ENCODE measurements around the gene DOC2A.
A peak's percentile ranks its signal among the peaks of the same experiment; 100 is the strongest.

Gene DOC2A

DNA sequence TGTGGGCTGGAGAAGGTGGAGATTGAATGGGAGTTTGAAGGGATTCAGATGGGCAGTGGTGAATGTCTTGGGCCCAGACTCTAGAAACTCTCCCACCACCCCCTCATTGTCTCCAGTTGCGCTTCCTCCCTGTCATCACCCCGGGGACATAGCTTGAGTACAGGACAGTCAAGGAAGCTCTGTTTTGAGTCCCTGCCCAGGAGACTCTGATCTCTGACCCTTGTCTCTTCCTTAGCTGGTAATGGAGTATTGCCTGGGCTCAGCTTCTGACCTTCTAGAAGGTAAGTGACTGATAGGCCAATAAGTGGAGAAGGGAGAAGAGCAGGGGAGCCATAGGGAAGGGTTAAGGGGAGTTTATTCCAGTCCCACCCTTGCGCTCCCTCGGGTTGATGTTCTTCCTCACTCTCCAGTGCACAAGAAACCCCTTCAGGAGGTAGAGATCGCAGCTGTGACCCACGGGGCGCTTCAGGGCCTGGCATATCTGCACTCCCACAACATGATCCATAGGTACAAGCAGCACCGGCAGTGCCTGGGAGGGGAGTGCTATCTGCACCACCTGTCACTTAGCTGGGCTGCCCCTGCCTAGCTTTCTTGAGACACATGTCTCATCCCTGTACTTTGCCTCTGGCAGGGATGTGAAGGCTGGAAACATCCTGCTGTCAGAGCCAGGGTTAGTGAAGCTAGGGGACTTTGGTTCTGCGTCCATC is 32.1 kb downstream of the DOC2A start:
- 94 to 95% methylated on average over 9 of the region's 9 CpGs for WGBS, 2 experiments
- Histone ChIP-seq H3K27me3 (ENCODE audit: control insufficient read depth, insufficient read depth, low read length, poor library complexity, severe bottlenecking) (no peaks in the 10 kb centered on the region), H3K36me3 (ENCODE audit: control insufficient read depth, insufficient read depth, low read length) (peaks cover 55% of the 10 kb centered on the region), H3K27ac (ENCODE audit: insufficient read depth, low read depth, low read length, poor library complexity, severe bottlenecking) (no peak overlapping the region), H3K4me1 (ENCODE audit: control insufficient read depth, insufficient read depth, low read length) (peaks cover 26% of the 10 kb centered on the region), H3K4me3 (ENCODE audit: insufficient read depth, low read depth, low read length) (no peak overlapping the region), H3K9me3 (ENCODE audit: control insufficient read depth, low read length) (no peaks in the 10 kb centered on the region)

DNA sequence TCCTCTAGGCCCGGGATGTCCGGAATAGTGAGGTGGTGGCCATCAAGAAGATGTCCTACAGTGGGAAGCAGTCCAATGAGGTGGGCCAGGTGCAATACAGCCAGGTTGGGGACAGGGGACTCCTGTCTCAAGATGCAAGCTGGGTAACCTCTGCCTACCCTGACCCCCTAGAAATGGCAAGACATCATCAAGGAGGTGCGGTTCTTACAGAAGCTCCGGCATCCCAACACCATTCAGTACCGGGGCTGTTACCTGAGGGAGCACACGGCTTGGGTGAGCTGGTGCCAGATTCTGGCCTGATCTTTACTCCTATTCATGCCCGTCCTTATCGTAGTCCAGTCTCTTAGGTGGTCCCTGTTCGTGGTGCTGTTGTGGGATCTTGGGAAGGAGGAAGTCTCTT is 32.7 kb downstream of the DOC2A start:
- Histone ChIP-seq H3K4me1 (ENCODE audit: control insufficient read depth, insufficient read depth, low read length) (peaks cover 26% of the 10 kb centered on the region), H3K9me3 (ENCODE audit: control insufficient read depth, low read length) (peaks cover under 1% of the 10 kb centered on the region), H3K4me3 (ENCODE audit: insufficient read depth, low read depth, low read length) (no peak overlapping the region), H3K27ac (ENCODE audit: insufficient read depth, low read depth, low read length, poor library complexity, severe bottlenecking) (no peak overlapping the region), H3K27me3 (ENCODE audit: control insufficient read depth, insufficient read depth, low read length, poor library complexity, severe bottlenecking) (no peaks in the 10 kb centered on the region), H3K36me3 (ENCODE audit: control insufficient read depth, insufficient read depth, low read length) (peaks cover 48% of the 10 kb centered on the region)
- WGBS, 2 experiments: 96 to 97% methylated on average over 9 of the region's 9 CpGs

DNA sequence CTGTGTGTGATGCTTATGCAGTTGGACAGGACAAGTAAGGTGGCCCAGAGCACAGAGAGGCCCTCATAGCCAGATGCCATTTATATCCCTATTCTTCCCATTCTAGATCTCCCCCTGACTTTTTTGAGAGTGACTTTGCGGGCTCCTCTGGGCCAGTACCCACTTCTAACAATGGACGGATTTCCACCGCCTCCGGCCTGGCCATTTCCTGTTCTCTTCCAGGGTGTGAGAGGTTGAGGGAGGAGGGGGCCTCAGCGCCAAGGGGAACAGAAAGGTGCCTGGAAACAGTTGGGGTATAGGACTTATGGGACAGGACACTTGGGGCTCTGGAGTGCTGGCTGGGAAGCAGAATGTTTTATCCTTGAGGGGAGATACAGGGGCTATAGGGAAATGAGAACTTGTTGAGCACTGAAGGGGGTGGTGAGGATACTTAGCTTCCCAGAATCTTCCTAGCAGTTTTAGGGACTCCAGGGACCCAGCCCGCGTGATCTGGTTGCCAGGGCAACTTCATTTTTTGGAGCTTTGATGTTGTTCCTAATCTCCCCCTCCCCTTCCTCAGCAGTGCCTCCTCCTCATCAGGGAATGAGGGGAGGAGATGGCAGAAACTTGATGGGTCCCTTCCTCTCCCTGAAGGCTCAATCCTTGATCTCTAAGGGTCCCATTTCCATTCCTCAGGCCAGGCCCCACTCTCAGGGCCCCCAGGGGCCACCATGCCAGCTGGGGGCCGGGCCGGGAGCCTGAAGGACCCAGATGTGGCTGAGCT is 33.6 kb downstream of the DOC2A start:
- 89 to 90% methylated on average over 9 of the region's 9 CpGs for WGBS, 2 experiments
- Histone ChIP-seq H3K4me3 (ENCODE audit: insufficient read depth, low read depth, low read length) (no peak overlapping the region), H3K4me1 (ENCODE audit: control insufficient read depth, insufficient read depth, low read length) (peaks cover 26% of the 10 kb centered on the region), H3K27me3 (ENCODE audit: control insufficient read depth, insufficient read depth, low read length, poor library complexity, severe bottlenecking) (no peaks in the 10 kb centered on the region), H3K9me3 (ENCODE audit: control insufficient read depth, low read length) (peaks cover 3% of the 10 kb centered on the region), H3K27ac (ENCODE audit: insufficient read depth, low read depth, low read length, poor library complexity, severe bottlenecking) (no peak overlapping the region), H3K36me3 (ENCODE audit: control insufficient read depth, insufficient read depth, low read length) (peaks cover 40% of the 10 kb centered on the region)

DNA sequence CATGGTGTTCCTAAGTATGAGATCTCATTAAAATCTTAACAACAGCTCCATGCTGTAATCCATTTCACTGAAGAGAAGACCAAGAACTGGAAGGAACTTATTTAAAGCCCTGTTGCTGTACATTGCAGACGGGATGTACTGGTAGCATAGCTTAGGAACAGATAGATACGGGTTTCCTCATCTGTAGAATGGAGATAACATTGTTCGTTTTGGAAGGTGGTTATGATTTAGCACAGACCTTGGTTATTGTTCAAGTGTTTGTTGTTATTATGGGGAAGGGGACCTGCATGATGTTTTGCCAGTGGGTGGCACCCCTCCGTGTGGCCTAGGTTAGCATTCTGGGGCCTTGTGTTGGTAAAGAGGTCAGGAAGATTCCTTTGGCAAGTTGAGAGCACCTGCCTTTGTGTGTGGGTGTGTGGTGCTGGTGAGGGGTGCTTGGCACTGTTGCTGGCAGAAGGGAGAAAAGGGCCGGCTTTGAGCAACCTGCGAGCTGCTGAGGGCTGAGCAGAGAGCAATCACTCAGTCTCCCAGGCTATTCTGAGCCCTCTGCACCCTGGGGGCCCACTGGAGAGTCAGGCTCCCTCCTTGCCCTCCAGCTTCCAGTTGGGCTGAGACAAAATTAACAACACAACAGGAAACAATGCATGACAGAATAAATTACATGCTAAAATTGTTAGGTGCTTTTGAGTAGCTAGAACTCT is 34.9 kb downstream of the DOC2A start:
- no peaks in the 10 kb centered on the region for H3K27me3 ChIP-seq (ENCODE audit: control insufficient read depth, insufficient read depth, low read length, poor library complexity, severe bottlenecking)
- H3K4me3 ChIP-seq (ENCODE audit: insufficient read depth, low read depth, low read length): peak overlapping the region; percentile 64
- peaks cover 3% of the 10 kb centered on the region for H3K9me3 ChIP-seq (ENCODE audit: control insufficient read depth, low read length)
- H3K27ac ChIP-seq (ENCODE audit: insufficient read depth, low read depth, low read length, poor library complexity, severe bottlenecking): no peak overlapping the region
- peaks cover 26% of the 10 kb centered on the region for H3K4me1 ChIP-seq (ENCODE audit: control insufficient read depth, insufficient read depth, low read length)
- peaks cover 29% of the 10 kb centered on the region for H3K36me3 ChIP-seq (ENCODE audit: control insufficient read depth, insufficient read depth, low read length)
- 46 to 54% methylated on average over 6 of the region's 6 CpGs for WGBS, 2 experiments

DNA sequence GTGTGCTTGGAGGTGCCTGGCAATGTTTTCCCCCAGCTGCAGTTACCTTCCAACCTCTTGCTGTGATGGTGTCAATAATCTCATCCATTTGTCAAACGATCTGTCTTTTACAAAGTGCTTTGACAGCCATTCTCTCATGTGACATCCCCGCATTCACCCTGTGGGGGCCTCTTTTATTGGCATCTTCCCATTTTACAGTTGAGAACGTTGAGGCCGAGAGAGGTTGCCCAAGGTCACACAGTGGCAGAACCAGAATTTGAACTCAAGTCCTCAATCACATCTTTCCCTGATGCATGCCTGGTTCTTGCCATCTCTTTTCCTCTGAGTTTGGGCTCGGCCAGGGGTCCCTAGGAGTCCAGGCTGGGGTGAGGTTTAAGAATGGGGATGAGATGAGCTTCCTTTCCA is 35.7 kb downstream of the DOC2A start:
- Histone ChIP-seq H3K27ac (ENCODE audit: insufficient read depth, low read depth, low read length, poor library complexity, severe bottlenecking) (no peak overlapping the region), H3K9me3 (ENCODE audit: control insufficient read depth, low read length) (peaks cover 3% of the 10 kb centered on the region), H3K4me3 (ENCODE audit: insufficient read depth, low read depth, low read length) (peak overlapping the region; percentile 64), H3K4me1 (ENCODE audit: control insufficient read depth, insufficient read depth, low read length) (peaks cover 26% of the 10 kb centered on the region), H3K27me3 (ENCODE audit: control insufficient read depth, insufficient read depth, low read length, poor library complexity, severe bottlenecking) (no peaks in the 10 kb centered on the region), H3K36me3 (ENCODE audit: control insufficient read depth, insufficient read depth, low read length) (peaks cover 22% of the 10 kb centered on the region)
- 77 to 85% methylated on average over 5 of the region's 5 CpGs for WGBS, 2 experiments

DNA sequence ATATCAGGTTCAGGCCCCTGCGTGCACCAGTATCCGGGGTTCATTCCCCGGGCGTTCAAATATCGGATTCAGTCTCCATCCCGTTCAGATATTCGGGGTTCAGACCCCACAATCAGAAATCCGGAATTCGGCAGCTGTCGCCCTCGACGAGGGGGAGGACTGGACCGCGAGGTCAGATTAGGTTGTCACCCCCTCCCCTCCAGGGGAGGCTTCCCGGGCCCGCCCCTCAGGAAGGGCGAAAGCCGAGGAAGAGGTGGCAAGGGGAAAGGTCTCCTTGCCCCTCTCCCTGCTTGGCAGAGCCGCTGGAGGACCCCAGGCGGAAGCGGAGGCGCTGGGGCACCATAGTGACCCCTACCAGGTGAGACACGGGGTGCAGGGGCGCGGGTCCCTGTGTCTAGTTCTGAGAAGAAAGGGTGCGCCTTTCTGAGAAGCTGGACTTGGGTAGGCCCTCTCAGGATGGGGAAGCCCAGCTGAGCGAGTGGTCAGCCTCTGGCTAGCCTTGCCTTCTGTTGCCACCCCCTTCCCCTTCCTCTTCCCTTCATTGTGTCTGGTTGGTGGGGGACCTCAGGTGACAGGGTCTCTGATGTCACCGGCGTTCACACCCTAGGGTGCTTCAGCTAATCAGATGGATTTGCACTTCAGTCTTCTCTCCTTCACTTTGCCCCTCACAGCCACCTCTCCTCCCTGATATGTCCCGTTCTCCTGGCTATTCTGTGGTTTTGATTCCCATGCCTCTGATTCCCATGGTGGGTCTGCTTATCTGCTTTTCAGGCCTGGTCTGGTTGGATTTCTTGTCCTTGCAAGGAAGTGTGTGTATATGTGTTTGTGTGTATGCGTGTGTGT is 36.3 kb downstream of the DOC2A start:
- Histone ChIP-seq H3K4me1 (ENCODE audit: control insufficient read depth, insufficient read depth, low read length) (peaks cover 26% of the 10 kb centered on the region), H3K9me3 (ENCODE audit: control insufficient read depth, low read length) (peaks cover 3% of the 10 kb centered on the region), H3K4me3 (ENCODE audit: insufficient read depth, low read depth, low read length) (peak overlapping the region; percentile 64), H3K27ac (ENCODE audit: insufficient read depth, low read depth, low read length, poor library complexity, severe bottlenecking) (peak overlapping the region; percentile 11), H3K27me3 (ENCODE audit: control insufficient read depth, insufficient read depth, low read length, poor library complexity, severe bottlenecking) (no peaks in the 10 kb centered on the region), H3K36me3 (ENCODE audit: control insufficient read depth, insufficient read depth, low read length) (peaks cover 20% of the 10 kb centered on the region)
- 8% methylated on average over 31 of the region's 31 CpGs for WGBS, 2 experiments

DNA sequence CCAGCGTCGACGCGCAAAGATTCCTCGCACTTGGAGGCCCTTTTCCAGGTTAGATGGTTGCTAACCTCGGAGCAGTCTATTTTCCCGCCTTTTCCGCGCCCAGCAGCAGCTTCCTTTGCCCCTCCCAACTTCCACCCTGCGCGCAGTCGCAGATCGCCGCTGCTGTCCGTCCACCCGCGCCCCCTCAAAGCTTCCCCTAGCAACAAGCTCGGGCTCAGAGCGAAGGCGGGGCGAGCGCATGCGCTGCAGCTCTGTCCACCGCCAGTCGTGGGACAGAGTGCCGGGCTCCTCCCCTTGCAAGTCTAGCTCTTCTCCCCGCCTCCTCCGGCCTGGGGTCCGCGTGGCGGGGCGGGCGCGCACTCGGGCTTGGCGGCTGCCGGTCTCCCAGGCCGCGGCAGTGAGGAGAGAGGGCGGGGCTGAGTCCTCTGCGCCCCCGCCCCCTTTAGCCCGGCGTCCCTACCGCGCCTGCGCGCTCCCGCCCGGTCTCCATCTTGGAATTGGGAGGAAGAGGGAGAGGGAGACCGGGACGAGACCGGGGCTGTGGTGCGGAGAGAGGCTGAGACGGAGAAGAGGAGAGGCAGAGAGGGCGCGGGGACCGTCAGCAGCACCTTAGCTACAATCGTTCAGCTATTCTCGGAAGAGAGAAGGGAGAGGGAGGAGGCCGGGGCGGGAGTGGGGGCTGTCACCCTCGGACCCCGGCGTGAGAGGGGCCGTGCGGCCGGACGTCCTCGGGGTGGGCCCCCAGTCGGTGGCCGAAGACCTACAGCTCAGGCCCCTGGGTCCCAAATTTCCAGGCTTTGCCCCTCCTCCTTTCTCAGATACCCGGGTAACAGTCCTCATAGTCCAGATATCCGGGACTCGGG is 37.2 kb downstream of the DOC2A start, which contains the start of gene TAOK2:
Gene TAOK2 (plus strand): TSS at position 485 of the 863 bp plus-strand sequence. CDS start 3,905 bp downstream, outside the sequence.
- peaks cover 3% of the 10 kb centered on the region for H3K9me3 ChIP-seq (ENCODE audit: control insufficient read depth, low read length)
- H3K4me3 ChIP-seq (ENCODE audit: insufficient read depth, low read depth, low read length): peak within 1 kb of the TSS; percentile 64
- peaks cover 16% of the 10 kb centered on the region for H3K36me3 ChIP-seq (ENCODE audit: control insufficient read depth, insufficient read depth, low read length)
- WGBS, 2 experiments: 3% methylated on average over 75 of the region's 75 CpGs
- H3K27ac ChIP-seq (ENCODE audit: insufficient read depth, low read depth, low read length, poor library complexity, severe bottlenecking): peak within 1 kb of the TSS; percentile 11
- no peaks in the 10 kb centered on the region for H3K27me3 ChIP-seq (ENCODE audit: control insufficient read depth, insufficient read depth, low read length, poor library complexity, severe bottlenecking)
- peaks cover 26% of the 10 kb centered on the region for H3K4me1 ChIP-seq (ENCODE audit: control insufficient read depth, insufficient read depth, low read length)

DNA sequence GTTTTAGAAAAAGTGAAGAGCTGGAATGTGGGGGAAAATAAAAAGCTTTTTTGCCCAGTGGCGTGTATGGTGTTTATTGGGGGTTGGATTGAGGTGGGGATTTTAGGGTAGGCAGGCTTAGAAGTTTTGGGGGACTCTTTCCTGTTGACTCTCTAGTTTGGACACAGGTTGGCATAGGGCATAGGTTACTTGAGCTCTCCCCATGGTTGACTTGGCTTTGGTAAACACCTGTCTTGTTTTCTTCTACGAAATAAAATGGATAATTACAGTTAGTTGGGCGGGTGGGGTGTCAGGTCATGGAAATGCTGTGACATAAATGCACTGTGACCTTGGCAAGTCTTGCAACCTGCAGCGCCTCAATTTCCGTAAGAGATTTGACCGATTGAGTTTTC is 37.8 kb downstream of the DOC2A start:
- H3K4me1 ChIP-seq (ENCODE audit: control insufficient read depth, insufficient read depth, low read length): peaks cover 26% of the 10 kb centered on the region
- no peak overlapping the region for H3K27ac ChIP-seq (ENCODE audit: insufficient read depth, low read depth, low read length, poor library complexity, severe bottlenecking)
- no peaks in the 10 kb centered on the region for H3K27me3 ChIP-seq (ENCODE audit: control insufficient read depth, insufficient read depth, low read length, poor library complexity, severe bottlenecking)
- peaks cover 3% of the 10 kb centered on the region for H3K9me3 ChIP-seq (ENCODE audit: control insufficient read depth, low read length)
- peaks cover 15% of the 10 kb centered on the region for H3K36me3 ChIP-seq (ENCODE audit: control insufficient read depth, insufficient read depth, low read length)
- H3K4me3 ChIP-seq (ENCODE audit: insufficient read depth, low read depth, low read length): no peak overlapping the region
- WGBS, 2 experiments: 81% methylated on average over 6 of the region's 6 CpGs

DNA sequence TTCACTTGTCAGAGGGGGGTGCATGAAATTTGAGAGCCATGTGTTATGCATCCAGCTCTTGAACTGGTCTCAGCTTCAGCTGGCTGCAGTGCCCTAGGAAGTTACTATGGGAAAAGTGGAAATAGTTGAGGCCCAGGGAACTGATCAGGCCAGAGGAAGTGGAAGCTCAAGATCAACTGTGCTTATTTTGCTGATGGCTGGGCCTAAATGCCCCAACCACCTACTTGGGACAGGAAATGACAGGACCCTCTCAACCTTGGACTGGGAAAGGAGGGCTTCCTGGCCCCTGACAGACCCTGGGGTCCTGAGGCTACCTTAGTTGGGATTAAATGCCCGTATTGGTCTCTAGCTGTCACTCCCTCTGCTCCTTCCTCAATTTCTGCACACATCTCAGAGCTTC is 38.3 kb downstream of the DOC2A start:
- H3K27me3 ChIP-seq (ENCODE audit: control insufficient read depth, insufficient read depth, low read length, poor library complexity, severe bottlenecking): no peaks in the 10 kb centered on the region
- peaks cover 3% of the 10 kb centered on the region for H3K9me3 ChIP-seq (ENCODE audit: control insufficient read depth, low read length)
- H3K4me1 ChIP-seq (ENCODE audit: control insufficient read depth, insufficient read depth, low read length): peaks cover 26% of the 10 kb centered on the region
- H3K27ac ChIP-seq (ENCODE audit: insufficient read depth, low read depth, low read length, poor library complexity, severe bottlenecking): no peak overlapping the region
- peaks cover 16% of the 10 kb centered on the region for H3K36me3 ChIP-seq (ENCODE audit: control insufficient read depth, insufficient read depth, low read length)
- no peak overlapping the region for H3K4me3 ChIP-seq (ENCODE audit: insufficient read depth, low read depth, low read length)
- 95 to 97% methylated on average over 1 of the region's 1 CpG for WGBS, 2 experiments

Data from ectodermal cell (in vitro differentiated cells).